Measurements from ENCODE around the gene NDUFAF5.
"Not testable (repeated sequence)": the region's sequence is repeated elsewhere in the genome, so short reads cannot be mapped to it uniquely, and the experiment has no call there.

Gene NDUFAF5

DNA sequence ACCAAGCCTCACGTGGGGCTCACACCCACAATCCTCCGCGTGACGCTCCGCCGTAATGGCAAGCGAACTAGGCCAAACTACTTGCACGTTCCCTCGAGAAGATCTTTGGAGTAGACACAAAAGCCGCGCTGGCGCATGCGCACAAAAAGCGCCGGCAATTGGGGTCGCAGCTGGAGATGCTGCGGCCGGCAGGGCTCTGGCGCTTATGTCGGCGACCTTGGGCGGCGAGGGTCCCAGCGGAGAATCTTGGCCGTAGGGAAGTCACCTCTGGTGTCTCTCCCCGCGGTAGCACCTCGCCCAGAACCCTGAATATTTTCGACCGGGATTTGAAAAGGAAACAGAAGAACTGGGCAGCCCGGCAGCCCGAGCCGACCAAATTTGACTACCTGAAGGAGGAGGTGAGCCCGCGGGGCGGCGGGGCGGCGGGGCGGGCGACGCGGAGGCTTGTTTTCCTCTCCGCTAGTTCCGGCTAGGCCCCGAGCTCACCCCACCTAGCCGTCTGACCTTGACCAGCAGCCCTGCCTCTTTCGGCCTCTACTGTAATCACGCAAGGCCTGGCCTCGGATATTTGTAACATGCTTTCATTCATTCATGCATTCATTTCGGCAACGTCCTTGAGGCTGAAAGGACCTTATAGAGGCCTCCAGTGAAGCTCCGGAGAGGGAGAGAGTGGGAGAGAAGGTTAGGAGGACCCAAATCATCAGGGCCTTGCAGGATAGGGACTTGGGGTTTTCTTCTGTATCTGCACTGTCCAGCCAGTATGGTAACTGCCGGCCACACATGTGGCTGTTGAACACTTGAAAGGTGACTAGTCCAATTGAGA lies at the start of gene NDUFAF5, which contains the start of gene ESF1:
Gene NDUFAF5, plus strand, starts transcription at position 136 of the 823 bp plus-strand sequence. Its CDS starts 41 bp downstream, at position 177.
Gene ESF1, minus strand, starts transcription at position 27 of the 823 bp plus-strand sequence. CDS start 1,779 bp downstream, outside the sequence.
- peak; percentile 96 to 97 for DNase-seq

GRCh38 chr20:13735826-13736225 lies 49.0 kb upstream of the NDUFAF5 start:
- no peak for DNase-seq

- no peak for DNase-seq
Measured at GRCh38 chr20:13736436-13737191, 48.2 kb upstream of the NDUFAF5 start.

DNA sequence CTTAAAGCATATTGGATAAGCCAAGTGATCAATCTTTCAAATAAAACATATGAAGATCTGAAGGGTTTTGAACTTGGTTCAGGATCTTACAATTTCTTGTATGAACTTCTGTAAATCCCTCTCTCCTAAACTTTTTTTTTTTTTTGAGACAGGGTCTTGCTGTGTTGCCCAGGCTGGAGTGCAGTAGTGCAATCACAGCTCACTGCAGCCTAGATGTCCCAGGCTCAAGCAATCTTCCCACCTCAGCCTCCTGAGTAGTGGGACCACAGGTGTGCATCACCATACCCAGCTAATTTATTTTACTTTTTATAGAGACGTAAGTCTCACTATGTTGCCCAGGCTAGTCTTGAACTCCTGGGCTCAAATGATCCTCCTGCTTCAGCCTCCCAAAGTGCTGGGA lies 46.6 kb upstream of the NDUFAF5 start:
- DNase-seq, result not testable (repeated sequence)

- DNase-seq, result no peak
Measured at GRCh38 chr20:13739731-13740649, 44.8 kb upstream of the NDUFAF5 start.

DNA sequence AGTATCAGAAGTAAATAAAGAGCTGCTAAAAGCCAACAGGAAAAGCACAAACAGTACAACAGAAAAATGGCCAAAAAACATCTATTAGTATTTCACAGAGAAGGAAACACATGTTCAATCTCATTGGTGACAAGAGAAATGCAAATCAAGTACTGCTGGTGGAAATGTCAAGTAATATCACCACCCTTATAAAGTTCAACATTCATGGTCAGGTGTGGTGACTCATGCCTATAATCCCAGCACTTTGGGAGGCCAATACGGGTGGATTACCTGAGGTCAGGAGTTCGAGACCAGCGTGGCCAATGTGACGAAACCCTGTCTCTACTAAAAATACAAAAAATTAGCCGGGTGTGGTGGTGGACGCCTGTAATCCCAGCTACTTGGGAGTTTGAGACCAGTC lies 42.9 kb upstream of the NDUFAF5 start:
- DNase-seq, result no peak

DNA sequence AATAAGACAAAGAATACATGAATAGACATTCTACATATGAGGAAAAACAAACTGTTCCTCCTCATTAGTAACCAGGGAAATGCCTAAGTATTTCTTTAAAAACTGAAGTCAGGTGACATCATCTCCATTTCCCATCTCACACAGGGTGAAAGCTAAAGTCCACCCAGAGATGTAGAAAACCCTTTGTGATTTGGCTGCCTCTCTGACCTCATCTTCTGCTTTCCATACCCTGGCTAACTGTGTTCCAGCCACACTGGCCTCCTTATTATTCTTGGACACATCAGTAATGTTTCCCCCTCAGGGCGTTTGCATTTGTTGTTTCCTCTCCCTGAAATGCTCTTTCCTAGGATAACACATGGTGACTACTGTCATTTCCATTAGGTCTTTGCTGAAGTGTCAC lies 40.5 kb upstream of the NDUFAF5 start:
- DNase-seq, result no peak

DNA sequence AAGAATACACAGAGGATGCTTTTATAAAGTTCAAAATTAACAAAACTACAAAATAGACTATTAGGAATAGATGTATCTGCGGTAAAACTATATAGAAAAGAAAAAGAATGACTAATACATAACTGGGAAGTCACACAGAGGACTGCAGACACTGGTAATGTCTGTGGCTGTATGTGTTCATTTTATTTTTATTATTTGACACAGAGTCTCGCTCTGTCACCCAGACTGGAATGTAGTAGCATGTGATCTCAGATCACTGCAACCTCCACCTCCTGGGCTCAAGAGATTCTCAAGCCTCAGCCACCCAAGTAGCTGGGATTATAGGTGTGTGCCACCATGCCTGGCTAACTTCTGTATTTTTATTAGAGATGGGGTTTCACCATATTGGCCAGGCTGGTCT lies 39.0 kb upstream of the NDUFAF5 start:
- no peak for DNase-seq

GRCh38 chr20:13749811-13750210 lies 35.0 kb upstream of the NDUFAF5 start:
- no peak for DNase-seq

- no peak for DNase-seq
Measured at GRCh38 chr20:13753436-13754036, 31.3 kb upstream of the NDUFAF5 start.

DNA sequence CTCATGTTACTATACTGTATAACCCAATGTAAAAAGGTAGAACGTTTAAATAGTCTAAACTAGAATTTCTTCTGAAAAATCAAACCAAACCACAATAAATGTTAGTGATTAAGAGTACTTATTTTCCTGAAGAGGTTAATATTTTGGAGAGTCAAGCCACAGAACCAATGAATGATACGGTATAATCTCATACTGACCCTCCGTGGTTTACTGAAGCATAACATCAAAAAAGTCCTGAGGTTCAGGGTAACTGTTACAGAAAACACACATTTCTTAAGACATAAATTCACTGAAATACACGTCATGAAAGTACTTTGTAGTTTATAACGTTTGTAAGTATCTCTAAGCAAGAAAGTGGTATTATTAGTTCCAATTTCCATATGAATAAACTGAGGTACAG lies 29.0 kb upstream of the NDUFAF5 start:
- DNase-seq, result no peak

DNA sequence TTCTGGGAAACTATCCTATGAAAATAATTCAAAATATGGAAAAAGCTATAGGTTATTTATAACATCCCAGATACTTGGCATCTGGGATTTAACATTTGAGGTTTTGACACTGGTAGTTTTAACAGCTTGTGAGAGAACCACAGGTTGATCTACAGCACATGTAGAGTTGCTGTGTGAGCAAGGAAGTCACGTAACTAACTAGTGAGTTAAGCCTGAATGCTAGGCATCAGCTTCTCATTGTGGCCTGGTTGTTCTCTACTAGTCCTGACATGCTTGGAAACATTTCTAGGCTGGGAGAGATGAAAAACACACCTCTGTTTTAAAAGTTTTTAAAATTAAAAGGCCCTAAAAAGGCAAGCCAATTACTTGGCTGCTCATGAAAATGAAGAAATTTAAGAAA lies 28.3 kb upstream of the NDUFAF5 start:
- DNase-seq, result no peak

GRCh38 chr20:13758884-13759283 lies 25.9 kb upstream of the NDUFAF5 start:
- DNase-seq, result no peak

DNA sequence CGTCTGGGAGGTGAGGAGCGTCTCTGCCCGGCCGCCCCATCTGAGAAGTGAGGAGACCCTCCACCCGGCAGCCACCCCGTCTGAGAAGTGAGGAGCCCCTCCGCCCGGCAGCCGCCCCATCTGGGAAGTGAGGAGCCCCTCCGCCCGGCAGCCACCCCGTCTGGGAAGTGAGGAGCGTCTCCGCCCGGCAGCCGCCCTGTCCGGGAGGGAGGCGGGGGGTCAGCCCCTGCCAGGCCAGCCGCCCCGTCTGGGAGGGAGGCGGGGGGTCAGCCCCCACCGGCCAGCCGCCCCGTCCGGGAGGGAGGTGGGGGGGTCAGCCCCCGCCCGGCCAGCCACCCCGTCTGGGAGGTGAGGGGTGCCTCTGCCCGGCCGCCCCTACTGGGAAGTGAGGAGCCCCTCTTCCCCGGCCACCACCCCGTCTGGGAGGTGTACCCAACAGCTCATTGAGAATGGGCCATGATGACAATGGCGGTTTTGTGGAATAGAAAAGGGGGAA lies 24.3 kb upstream of the NDUFAF5 start:
- not testable (repeated sequence) for DNase-seq

DNA sequence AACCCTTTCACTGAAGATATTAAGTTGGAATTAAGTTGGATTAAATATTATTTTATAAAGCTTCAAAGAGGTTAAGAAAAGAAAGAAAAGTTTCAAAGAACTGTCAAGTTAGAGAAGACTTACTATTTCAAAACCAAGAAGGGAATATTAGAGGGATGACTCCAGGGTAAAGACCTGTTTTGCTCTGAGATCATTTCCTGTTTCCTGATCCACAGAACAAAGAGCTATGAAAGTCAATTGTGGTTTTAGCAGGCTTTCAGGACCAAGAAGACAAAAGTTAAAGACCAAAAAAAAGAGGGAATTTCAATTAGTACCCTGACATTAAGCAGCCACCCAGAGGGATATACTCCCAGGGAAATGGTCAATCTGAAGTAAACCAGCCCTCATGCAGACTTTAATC lies 19.5 kb upstream of the NDUFAF5 start:
- DNase-seq, result no peak

GRCh38 chr20:13765868-13766416 lies 18.9 kb upstream of the NDUFAF5 start:
- DNase-seq, result no peak

DNA sequence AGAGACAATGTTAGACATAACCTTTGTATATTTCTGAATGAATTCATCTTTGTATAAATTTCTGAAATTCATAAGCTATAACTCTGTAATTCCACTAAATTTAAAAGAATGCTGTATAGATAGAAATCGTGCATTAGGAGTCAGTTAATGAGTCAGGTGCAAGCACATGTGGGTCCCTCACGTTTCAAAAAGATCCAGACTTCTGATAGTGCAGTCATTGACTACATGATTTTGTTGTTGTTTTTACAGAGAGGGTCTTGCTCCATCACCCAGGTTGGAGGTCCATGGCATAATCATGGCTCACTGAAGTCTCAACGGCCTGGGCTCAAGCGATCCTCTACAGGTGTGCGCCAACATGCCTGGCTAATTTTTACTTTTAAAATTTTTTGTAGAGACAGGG lies 14.7 kb upstream of the NDUFAF5 start:
- no peak for DNase-seq

DNA sequence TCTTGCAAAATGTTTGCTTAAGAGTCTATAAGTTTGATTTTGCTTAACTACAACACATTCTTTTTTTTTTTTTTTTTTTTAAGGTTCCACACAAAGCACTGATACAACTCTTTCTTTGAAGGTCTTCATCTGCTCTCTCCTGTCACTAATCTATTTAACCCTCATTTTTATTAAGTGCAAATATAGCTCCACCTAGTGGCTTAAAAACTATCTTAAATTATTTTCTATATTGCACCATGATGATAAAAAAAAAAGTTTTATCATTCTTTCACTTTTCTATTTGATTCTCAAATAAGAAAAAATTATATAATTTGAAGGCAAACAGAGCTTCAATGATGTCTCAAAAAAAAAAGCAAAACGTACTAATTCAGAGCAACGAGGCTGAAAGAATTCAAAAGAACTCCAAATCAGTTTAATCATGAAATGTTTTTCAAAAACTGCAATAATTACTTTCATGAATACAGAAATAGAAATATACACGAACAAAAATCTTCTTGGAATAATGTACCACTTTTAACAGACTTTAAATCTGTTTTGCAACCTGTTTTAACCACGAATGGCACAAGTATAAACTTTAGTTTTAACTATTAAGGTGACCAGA lies 12.9 kb upstream of the NDUFAF5 start:
- peak; percentile 15 to 65 for DNase-seq

- no peak for DNase-seq
Measured at GRCh38 chr20:13772529-13772928, 12.3 kb upstream of the NDUFAF5 start.

GRCh38 chr20:13775867-13776266 lies 9.0 kb upstream of the NDUFAF5 start:
- no peak for DNase-seq

DNA sequence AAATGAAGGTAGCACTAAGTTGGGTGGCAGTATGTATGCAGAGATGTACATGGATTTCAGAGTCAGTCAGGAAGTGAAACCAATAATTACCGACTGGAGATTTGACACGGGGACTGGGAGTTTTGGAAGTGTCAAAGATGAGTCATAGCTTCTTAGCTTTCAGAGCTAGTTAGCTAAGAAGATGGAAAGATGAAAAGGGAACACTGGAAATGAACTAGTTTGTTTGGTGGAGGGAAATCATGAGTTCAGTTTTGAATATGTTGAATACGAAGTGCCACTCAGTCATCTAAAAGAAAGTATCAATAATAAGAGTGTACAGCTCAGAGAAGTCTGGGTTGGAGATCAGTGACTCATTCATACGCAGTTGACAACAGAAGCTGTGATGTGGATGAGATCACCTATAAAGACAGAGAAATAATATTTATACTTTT lies 7.6 kb upstream of the NDUFAF5 start:
- no peak for DNase-seq
